Measurements from ENCODE around the gene ZSWIM3. TPM values are rescaled to one million over a fixed set of nuclear protein-coding genes. Genes with fewer than 3 reads are reported as not detected.
"Not testable (repeated sequence)": the region's sequence is repeated elsewhere in the genome, so short reads cannot be mapped to it uniquely, and the experiment has no call there.

The ZSWIM3 gene
- total RNA-seq, 2 experiments from 2014 or later, result 3.5 to 3.6 TPM

GRCh38 chr20:45866454-45866853 is 9.0 kb downstream of the ZSWIM3 start:
- Mint-ChIP-seq H3K36me3 (ENCODE audit: low read depth) (no peaks in the 10 kb centered on the region), H3K9me3 (no peaks in the 10 kb centered on the region), H3K4me3 (no peak overlapping the region), H3K27ac (no peak overlapping the region), H3K27me3 (no peaks in the 10 kb centered on the region), H3K4me1 (ENCODE audit: low read depth) (no peaks in the 10 kb centered on the region)
- intact Hi-C loops (cut with micrococcal nuclease), result no loop called here
- ChIA-PET POLR2A (no interaction called here), CTCF (interaction anchor here (0.7 to 2.3 kb wide), 2 partner anchors 10 to 25 kb away, joined by 3 to 7 read pairs; partner anchors contain the start of genes ACOT8, CTSA and ZSWIM3)
- ATAC-seq (no peak), DNase-seq (no peak)
- TF ChIP-seq CTCF (IDR thresholded peaks at IDR 0.05), result no peak

- H3K4me3 Mint-ChIP-seq, result no peak overlapping the region
- ATAC-seq (no peak), DNase-seq (no peak)
- no peaks in the 10 kb centered on the region for H3K36me3 Mint-ChIP-seq (ENCODE audit: low read depth)
- H3K4me1 Mint-ChIP-seq (ENCODE audit: low read depth), result no peaks in the 10 kb centered on the region
- TF ChIP-seq CTCF (IDR thresholded peaks at IDR 0.05), result no peak
- H3K27me3 Mint-ChIP-seq, result no peaks in the 10 kb centered on the region
- ChIA-PET CTCF (interaction anchor here (2.3 kb wide), 1 partner anchor 11 kb away, joined by 7 read pairs; the partner anchor contains the start of genes ACOT8 and ZSWIM3), POLR2A (no interaction called here)
- intact Hi-C loops (cut with micrococcal nuclease), result no loop called here
- no peaks in the 10 kb centered on the region for H3K9me3 Mint-ChIP-seq
- H3K27ac Mint-ChIP-seq, result no peak overlapping the region
Observed at GRCh38 chr20:45867136-45867818, 9.9 kb downstream of the ZSWIM3 start.

- CTCF ChIA-PET, result interaction anchor here (2.3 kb wide), 1 partner anchor 11 kb away, joined by 7 read pairs; the partner anchor contains the start of genes ACOT8 and ZSWIM3
Observed at GRCh38 chr20:45867819-45868176, 10.4 kb downstream of the ZSWIM3 start.

GRCh38 chr20:45872626-45873025 is 15.2 kb downstream of the ZSWIM3 start:
- Mint-ChIP-seq H3K9me3 (no peaks in the 10 kb centered on the region), H3K36me3 (ENCODE audit: low read depth) (no peaks in the 10 kb centered on the region), H3K27me3 (no peaks in the 10 kb centered on the region), H3K4me3 (no peak overlapping the region), H3K4me1 (ENCODE audit: low read depth) (no peaks in the 10 kb centered on the region), H3K27ac (no peak overlapping the region)
- ChIA-PET CTCF (interaction anchor here (1.1 to 1.6 kb wide), 6 partner anchors 13 to 115 kb away, joined by 3 to 4 read pairs (median 3); partner anchors contain the start of genes CTSA and NEURL2), POLR2A (interaction anchor here (0.8 kb wide), 1 partner anchor 10 kb away, joined by 3 read pairs; no protein-coding TSS in a partner anchor)
- intact Hi-C loops (cut with micrococcal nuclease), result no loop called here
- no peak for TF ChIP-seq CTCF (IDR thresholded peaks at IDR 0.05)
- no peak for DNase-seq
- ATAC-seq, result no peak

More at GRCh38 chr20:45867819-45868176, 10.4 kb downstream of the ZSWIM3 start:
- no peak for TF ChIP-seq CTCF (IDR thresholded peaks at IDR 0.05)
- intact Hi-C loops (cut with micrococcal nuclease), result no loop called here
- H3K27ac Mint-ChIP-seq, result no peak overlapping the region
- DNase-seq (no peak), ATAC-seq (no peak)
- H3K4me1 Mint-ChIP-seq (ENCODE audit: low read depth), result no peaks in the 10 kb centered on the region
- H3K4me3 Mint-ChIP-seq, result no peak overlapping the region
- no peaks in the 10 kb centered on the region for H3K27me3 Mint-ChIP-seq
- no peaks in the 10 kb centered on the region for H3K36me3 Mint-ChIP-seq (ENCODE audit: low read depth)
- POLR2A ChIA-PET, result interaction anchor here (0.6 kb wide), 1 partner anchor 26 kb away, joined by 3 read pairs; no protein-coding TSS in a partner anchor
- H3K9me3 Mint-ChIP-seq, result no peaks in the 10 kb centered on the region

- no peak for TF ChIP-seq CTCF (IDR thresholded peaks at IDR 0.05)
- CTCF ChIA-PET, result interaction anchor here (0.6 to 1.6 kb wide), 2 partner anchors 50 to 453 kb away, joined by 3 read pairs; no protein-coding TSS in a partner anchor
- DNase-seq (no peak), ATAC-seq (no peak)
- no peaks in the 10 kb centered on the region for H3K36me3 Mint-ChIP-seq (ENCODE audit: low read depth)
- no peaks in the 10 kb centered on the region for H3K9me3 Mint-ChIP-seq
- no peaks in the 10 kb centered on the region for H3K4me1 Mint-ChIP-seq (ENCODE audit: low read depth)
- POLR2A ChIA-PET, result no interaction called here
- no peak overlapping the region for H3K27ac Mint-ChIP-seq
- intact Hi-C loops (cut with micrococcal nuclease), result no loop called here
- H3K4me3 Mint-ChIP-seq, result no peak overlapping the region
- no peaks in the 10 kb centered on the region for H3K27me3 Mint-ChIP-seq
Observed at GRCh38 chr20:45873409-45874103, 16.1 kb downstream of the ZSWIM3 start.

GRCh38 chr20:45874104-45874481 is 16.7 kb downstream of the ZSWIM3 start:
- H3K36me3 Mint-ChIP-seq (ENCODE audit: low read depth); H3K4me3 Mint-ChIP-seq; H3K4me1 Mint-ChIP-seq (ENCODE audit: low read depth); ATAC-seq; H3K27me3 Mint-ChIP-seq; intact Hi-C loops (cut with micrococcal nuclease); H3K9me3 Mint-ChIP-seq; DNase-seq; H3K27ac Mint-ChIP-seq: not testable (repeated sequence)
- ChIA-PET POLR2A (interaction anchor here (0.7 kb wide), 1 partner anchor 13 kb away, joined by 3 read pairs; no protein-coding TSS in a partner anchor), CTCF (interaction anchor here (1.1 kb wide), 1 partner anchor 76 kb away, joined by 3 read pairs; no protein-coding TSS in a partner anchor)

Data from activated CD8-positive, alpha-beta T cell treated with anti-CD3 and anti-CD28 coated beads for 36 hours (primary cell).